ENCODE measurements around the gene RBCK1.

The RBCK1 gene

DNA sequence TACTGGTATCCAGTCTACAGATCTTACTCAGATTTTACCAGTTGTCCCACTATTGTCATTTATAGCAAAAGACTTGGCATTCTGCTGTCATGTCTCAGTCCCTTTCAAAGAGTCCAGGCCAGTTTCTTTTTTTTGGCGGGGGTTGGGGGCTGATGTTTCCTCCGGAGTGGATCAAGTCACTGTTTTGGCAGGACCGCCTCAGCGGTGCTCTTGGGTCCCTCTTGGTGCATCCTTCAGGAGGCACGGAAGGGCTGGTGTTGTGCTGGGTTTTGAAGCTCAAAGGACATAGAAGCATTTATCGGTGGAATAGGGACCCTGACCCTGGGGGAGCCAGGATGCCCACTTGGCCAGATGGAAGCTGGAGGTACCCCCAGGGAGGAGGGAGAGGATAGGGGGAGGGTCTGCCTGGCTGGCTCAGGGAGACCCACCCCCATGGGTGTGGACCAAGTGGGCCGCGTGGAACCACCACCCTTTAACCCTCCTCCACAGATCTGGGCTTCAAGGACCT, 10.8 kb downstream of the RBCK1 start:
- no peak for DNase-seq (ENCODE audit: low read depth in 3 of 3)

DNA sequence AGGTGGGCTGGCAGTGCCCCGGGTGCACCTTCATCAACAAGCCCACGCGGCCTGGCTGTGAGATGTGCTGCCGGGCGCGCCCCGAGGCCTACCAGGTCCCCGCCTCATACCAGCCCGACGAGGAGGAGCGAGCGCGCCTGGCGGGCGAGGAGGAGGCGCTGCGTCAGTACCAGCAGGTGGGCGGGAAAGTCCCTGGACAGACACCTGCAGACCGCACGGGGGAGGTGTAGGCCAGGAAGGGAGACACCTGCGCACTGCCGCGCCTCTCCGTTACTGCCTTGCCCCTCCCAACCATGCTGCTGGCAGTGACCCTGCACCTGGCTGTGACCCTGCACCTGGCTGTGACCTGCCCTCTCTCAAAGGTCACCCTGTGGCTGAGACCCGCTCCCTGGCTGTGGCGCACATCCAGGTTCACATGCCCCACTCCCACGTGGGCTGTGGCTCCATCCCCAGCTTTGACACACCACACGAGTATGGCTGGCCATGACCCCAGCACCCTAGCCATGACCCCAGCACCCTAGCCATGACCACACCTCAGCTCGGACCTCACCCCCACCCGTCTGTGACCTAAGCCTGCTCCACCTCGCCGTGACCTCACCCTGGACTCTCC, 11.6 kb downstream of the RBCK1 start:
- DNase-seq (ENCODE audit: low read depth in 3 of 3) = no peak

DNA sequence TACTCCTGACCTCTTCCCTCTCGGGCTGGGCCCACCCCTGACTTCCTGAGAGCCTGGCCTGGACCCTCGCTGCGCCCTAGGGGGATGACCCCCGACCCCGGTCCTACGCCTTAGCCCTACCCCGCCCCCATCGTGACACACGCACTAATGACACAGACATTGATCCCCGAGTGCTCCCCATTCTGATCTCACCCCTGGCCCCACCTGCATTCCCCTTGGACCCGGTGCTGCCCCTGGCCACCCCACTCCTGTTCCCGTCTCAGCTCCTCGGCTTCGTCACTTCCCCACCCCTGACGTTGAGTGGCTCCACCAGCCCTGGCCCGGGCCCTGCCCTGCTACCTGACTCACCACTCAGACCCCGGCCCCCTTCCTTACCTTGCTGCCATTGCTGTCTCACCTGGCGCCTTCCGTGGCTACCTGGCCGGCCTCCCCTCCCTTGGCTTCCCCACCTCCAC, 12.1 kb downstream of the RBCK1 start:
- no peak for DNase-seq (ENCODE audit: low read depth in 3 of 3)

DNA sequence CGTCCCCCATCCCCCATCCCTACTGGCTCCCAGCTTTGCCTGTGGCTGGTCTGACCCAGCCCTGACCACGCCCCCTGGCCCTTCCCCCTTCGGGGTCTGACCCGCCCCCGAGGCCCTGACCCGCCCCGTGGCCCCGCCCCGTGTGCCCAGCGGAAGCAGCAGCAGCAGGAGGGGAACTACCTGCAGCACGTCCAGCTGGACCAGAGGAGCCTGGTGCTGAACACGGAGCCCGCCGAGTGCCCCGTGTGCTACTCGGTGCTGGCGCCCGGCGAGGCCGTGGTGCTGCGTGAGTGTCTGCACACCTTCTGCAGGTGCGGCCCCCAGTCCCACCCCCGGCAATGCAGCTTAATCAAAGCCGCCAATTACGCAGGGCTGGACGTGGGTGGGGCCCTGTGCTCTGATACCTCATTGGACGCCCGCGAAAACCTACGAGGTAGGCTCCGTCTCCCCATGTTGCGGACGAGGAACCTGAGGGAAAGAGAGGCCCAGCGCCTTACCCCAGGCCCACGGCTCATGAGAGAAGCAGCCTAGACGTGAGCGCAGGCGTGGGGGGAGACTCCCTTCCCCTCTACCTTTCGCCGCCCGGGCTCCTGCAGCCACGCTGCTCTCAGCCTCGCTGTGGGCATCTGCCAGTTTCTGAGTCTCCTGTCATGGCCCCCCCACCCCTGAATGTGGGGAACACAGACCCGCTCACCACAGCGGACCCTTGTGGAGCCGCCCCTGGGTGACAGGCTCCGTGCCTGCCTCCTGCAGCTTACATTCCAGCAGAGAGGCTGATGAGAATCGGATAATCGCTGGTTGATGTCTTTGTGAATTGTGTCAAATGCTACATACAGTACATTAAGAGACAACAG, 12.8 kb downstream of the RBCK1 start:
- no peak for DNase-seq (ENCODE audit: low read depth in 3 of 3)

DNA sequence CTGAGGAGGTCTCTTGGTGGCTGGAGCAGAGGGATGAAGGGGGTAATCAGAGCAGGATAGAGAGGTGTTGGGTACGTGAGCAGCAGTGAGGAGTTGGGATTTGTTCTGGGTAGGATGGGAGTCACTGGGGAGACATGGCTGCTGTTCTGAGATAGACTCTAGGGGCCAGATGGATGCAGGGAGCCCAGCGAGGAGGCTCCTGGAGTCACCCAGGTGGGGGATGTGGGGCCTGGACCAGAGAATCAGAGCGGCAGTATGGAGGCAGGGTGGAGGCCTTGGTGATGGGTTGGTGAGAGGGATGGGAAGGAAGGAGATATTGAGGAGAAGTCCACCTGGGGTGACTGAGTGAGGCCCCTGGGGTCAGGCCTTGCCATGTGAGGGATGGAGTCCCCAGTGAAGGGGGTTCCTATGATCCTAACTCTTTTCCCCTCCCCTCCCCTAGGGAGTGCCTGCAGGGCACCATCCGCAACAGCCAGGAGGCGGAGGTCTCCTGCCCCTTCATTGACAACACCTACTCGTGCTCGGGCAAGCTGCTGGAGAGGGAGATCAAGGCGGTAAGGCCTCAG, 13.7 kb downstream of the RBCK1 start:
- no peak for DNase-seq (ENCODE audit: low read depth in 3 of 3)

DNA sequence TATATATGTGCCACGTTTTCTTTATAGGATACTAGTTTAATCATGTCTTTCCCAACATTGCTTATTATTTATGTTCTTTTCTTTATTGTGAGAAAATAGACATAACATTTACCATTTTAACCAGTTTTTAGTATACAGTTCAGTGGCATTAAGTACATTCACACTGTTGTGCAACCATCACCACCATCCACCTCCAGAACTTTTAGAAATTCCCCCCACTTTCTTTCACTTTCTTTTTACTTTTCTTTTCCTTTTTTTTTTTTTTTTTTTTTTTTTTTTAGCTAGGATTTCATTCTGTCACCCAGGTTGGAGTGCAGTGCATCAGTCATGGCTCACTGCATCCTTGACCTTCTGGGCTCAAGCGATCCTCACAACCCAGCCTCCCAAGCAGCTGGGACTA, 18.5 kb downstream of the RBCK1 start:
- no peak for DNase-seq (ENCODE audit: low read depth in 3 of 3)

DNA sequence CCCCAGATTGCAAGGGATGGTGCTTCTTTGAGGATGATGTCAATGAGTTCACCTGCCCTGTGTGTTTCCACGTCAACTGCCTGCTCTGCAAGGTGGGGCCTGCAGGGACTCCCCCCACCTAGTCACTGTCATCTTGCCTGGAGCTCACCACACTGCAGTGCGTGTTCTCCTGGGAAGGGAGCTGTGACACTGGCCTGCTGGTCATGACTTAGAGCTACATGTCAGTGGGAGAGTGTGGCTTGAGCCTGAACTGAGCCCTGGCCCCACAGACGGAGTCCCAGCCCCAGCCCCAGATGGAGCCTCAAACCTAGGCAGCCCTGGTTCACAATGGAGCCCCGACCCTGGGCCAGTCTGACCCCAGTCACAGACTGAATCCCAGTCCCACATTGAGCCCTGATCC, 19.3 kb downstream of the RBCK1 start:
- DNase-seq (ENCODE audit: low read depth in 3 of 3) = no peak

DNA sequence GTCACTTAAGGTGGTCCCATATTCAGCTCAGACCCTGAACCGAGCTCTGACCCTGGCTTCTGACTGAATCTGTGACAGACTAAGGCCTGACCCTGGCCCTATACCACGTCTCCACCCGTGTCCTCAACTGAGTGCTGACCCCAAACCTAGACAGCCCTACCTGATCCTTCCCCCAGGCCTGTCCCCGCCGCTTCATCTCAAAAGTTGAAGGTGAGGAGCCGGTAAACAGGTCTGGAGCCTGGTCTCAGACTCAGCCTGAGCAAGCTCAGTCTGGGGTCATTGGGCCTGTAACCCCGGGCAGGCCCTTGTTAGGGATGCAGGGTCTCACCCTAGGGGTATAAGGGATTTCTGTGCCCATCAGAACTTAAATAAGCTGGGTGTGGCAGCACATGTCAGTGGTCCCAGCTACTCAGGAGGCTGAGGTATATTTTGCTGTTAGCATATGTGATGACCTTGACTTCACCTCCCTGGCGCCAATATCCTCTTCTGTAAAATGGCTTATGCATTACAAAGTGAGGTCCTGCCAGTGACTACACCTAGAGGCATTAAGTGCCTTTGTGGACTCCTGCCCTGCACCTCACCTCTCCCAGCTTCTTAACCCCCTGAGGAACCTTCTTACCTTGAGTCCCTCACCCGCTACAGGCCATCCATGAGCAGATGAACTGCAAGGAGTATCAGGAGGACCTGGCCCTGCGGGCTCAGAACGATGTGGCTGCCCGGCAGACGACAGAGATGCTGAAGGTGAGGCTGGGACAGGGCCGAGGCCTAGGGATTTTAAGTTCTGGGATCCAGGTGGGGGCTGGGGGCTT, 20.0 kb downstream of the RBCK1 start:
- DNase-seq (ENCODE audit: low read depth in 3 of 3) = no peak

DNA sequence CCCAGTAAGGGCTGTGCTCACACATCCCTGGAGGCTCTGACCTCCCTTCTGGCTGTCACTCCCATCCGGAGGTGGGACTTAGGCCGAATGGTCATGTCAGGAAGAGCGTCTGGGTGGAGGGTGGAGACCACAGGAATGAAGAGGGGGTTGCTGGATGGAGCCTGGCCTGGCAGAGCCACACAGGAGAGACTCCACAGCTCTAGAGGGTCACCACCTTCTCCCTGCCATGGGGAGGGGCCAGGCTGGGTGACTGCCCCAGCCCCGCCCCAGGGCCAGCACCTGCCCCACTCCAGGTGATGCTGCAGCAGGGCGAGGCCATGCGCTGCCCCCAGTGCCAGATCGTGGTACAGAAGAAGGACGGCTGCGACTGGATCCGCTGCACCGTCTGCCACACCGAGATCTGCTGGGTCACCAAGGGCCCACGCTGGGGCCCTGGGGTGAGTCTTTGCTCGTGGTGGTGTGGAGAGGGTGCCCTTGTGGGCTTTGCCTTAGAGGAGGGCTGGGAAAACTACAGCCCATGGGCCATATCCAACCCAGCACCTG, 20.6 kb downstream of the RBCK1 start:
- DNase-seq (ENCODE audit: low read depth in 3 of 3) = no peak

DNA sequence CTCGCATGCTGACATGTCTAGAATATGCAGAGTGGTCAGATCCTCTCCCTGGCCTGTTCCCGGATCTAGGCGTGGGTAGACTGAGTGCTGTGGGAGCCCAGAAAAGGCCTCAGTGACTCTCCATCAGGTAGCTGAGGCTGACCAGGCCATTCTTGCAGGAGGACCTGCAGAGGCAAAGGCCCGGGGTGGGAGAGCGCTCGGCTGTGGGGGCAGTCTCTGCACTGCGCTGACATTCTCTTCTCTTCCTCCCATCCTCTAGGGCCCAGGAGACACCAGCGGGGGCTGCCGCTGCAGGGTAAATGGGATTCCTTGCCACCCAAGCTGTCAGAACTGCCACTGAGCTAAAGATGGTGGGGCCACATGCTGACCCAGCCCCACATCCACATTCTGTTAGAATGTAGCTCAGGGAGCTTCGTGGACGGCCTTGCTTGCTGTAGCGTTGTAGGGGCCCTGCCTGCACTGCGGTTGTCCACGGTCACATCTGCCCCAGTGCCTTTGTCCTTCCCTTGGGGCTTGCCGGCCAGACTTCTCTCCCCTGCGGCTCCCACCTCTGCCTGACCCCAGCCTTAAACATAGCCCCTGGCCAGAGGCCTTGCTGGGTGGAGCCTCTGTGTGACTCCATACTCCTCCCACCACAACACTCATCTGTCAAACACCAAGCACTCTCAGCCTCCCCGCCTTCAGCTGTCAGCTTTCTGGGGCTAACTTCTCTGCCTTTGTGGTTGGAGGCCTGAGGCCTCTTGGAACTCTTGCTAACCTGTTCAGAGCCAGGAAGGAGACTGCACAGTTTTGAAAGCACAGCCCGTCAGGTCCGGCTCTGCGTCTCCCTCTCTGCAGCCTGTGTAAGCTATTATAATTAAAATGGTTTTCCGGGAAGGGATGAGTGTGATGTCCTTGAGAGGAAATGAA, 22.2 kb downstream of the RBCK1 start:
- DNase-seq (ENCODE audit: low read depth in 3 of 3) = no peak

DNA sequence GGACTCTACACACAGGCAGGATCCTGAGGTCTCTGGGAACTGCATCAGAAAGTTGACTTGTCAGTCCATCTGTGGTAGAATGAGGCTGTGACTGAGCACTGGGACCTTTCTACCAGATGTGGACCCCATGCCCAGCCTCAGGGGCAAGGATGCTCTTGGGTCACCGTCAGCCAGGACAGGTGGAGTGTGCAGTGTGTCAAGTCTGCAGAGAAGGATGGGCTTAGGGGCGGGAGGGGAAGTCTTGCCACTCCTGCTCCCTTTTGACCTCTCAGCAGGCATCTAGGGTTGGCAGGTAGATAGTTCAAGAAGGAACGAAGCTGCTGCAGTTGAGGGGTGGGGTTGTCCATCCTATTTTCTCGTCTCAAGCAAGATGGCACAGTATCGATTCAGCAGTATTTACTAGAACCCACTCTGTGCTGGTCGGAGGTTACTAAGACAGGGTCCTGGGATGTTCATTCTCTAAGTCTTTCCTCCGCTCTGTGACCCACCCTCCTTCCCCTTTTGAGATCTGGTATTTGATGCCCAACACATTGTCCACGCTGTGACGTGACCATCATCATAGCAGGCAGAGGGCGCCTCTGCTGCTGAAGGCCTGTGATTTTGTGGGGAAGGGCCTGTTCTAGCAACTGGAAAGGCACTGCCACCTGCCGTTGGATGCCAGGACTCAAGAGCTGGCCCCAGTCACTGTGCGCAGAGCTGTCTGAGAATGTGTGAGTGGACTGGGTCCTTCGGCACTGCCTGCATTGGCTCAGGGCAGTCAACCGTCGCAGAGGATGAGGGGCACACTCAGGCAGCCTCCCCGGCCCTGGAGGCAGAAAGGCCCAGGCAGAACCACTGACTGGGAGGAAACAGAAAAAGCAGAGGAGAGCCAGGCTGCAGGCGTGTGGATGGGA, 23.2 kb downstream of the RBCK1 start:
- DNase-seq (ENCODE audit: low read depth in 3 of 3) = no peak

DNA sequence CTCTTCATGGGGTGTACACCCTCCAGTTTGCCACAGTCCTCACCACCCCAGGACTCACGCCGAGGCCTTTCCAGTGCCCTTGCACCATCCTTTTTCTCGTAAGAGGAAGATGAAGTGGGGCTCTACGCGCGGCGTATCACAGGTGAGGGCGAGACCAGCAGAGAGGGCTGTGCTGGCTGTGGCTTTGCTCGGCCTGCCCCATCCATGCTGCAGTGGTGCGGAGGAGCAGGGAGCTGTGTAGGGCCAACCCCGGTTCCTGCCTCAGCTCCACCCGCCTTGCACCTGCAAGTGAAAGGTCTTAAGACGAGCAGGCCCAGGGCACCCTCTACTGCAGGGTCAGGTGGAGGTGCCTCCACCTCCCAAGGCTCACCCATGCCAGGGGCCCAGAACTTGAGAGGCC, 24.1 kb downstream of the RBCK1 start:
- no peak for DNase-seq (ENCODE audit: low read depth in 3 of 3)

DNA sequence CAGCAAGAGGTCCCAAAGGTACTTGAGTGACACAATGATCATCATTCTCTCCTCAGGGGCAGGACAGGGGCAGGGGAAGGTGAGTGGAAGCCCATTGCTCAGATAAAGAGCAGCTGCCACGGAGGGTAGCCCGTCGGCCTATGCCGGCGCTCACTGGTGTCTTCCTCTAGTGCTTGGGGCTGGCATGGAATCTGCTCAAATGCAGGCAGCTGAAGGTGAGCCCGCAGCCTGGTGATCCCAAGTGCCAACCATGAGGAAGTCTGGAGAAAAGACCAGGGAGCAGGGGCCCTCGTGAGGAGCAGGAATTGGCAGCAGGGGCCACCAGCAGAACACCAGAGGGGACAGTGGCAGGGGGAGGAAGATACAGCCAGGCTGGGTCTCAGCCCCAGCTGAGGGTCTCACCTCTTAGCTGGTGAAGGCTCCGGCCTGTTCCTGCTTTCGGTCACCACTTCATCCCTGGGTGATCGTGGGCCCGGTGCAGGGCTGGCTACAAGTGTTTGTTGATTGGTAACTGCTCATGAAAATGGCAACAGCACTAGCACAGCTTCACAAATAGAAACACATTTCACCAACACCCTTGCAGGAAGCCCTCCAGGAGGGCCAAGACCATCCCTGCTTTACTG, 24.7 kb downstream of the RBCK1 start:
- DNase-seq (ENCODE audit: low read depth in 3 of 3) = no peak

DNA sequence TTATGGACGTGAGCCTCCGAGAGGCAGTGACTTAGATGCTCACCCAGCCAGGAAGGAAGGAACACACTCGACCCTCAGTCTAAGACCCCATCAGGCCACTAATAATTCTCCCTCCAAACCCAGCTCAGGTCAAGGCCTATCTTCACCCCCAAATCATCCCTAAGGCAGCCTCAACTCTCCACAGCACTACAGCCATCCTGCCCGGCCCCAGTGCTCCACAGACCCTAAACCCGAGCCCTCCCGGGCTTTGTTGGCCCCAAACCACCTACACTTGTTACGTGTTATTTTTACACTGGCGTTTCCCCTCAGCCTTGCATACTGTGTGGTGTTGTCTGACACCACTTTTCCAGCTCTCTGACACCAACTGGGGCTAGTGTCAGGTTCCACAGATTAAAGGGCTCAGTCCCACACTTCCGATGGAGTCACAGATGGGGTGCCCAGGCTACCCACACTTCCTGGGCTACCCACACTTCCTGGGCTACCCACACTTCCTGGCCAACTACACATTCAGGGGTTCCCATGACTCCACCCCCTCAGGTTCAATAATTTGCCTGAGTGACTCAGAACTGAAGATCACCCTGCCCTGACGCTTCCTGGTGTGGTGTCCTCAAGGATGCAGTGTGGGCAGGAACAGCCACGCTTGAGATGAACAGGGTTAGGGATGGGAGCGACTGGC, 25.3 kb downstream of the RBCK1 start:
- DNase-seq (ENCODE audit: low read depth in 3 of 3) = peak; percentile 34 to 72 (median 50)

DNA sequence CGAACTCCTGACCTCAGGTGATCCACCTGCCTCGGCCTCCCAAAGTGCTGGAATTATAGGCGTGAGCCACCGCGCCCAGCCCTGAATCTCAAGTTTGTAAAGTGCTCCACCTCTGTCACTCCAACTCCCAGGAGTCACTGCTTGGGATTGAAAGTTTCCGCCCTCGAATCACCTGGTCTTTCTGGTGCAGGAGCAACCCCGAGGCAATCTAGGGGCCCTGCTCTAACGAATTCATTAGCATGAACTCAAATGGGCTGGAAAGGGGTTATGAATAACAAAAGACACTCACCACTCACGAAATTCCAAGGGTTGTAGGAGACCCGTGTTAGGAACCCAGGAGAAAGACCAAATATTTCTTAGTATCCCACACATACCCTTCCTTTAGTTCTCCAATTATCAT, 26.1 kb downstream of the RBCK1 start:
- DNase-seq (ENCODE audit: low read depth in 3 of 3) = no peak

DNA sequence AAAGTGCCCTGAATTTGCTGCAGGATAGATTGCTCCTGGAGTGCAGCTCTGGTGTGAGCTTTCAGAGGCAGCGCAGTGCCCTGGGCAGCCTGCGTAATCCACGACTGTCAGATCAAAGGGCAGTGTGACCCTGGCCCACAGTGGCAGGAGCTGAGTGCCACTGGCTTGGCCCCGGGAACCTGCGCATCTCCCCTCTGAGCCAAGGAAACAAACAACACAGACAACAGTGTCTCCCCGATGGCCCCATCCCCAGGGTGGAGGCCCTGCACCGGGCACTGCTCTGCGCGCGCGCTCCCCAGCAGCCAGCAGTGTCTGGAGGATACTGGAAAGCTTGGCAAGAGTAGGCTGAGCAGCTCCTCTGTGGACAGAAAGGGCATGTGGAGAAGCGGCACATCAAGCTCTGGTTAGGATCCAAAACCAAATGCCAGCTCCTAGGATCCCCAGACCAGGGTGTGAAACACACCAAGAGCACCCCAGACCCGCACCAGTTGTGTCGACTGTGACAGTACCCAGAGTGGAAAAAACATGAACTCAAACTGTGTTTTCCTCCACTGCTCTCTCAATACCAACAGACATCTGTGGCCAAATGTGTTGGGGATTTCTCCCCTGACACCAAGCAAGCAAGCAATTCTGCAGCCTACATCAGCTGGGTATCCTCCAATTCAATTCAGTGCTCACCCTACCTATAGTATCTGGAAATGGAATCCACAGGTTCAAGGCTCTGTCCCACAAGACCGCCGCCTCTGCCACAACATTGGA, 26.7 kb downstream of the RBCK1 start:
- DNase-seq (ENCODE audit: low read depth in 3 of 3) = no peak

DNA sequence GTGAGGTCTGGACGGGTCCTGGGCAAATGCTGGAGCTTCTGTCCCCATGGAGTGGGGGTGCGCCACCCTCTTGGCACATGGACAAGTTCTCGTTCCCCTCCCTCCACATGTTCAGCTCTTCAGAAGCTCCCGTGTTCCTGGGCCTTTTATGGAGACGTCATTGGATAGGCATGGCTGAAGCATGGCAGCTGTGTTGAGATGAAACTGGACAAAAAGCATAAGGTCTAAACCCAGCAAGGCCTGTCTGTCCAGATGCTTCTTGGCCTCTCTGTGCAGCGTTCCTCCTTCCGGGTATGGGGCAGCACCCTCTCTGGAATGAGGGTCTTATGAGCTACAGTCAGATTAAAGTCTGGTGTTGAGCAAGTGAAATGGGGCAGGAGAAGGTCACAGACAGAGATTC, 27.5 kb downstream of the RBCK1 start:
- DNase-seq (ENCODE audit: low read depth in 3 of 3) = no peak

DNA sequence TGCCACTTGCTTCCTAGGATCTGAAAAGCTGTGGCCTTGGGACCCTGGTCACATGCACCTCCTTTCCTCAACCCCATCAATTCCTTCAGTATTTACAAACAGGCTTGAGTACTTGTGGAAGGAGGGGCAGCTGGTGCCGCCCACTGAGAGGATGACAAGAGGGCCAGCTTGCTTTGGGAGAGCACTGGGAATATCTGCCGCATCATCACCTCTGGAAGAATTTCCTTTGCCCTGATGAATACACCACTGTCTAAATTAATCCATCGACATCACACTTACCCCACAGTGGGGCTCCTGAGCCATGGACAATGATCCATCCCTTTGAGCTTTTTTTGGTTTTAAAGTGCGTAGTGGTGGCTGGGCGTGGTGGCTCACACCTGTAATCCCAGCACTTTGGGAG, 28.4 kb downstream of the RBCK1 start:
- DNase-seq (ENCODE audit: low read depth in 3 of 3) = no peak
